HG03159 (cell line): ENCODE results near the gene IRAK1.

ENCODE experiments used
- ATAC-seq: cut with Tn5 transposase; IDR thresholded peaks from one replicate; pipeline ENCODE4 v1.9.1; 2021; ENCODE audit warnings: mild to moderate bottlenecking, moderate library complexity; ENCODE audit not compliant: unreplicated experiment

Gene IRAK1

DNA sequence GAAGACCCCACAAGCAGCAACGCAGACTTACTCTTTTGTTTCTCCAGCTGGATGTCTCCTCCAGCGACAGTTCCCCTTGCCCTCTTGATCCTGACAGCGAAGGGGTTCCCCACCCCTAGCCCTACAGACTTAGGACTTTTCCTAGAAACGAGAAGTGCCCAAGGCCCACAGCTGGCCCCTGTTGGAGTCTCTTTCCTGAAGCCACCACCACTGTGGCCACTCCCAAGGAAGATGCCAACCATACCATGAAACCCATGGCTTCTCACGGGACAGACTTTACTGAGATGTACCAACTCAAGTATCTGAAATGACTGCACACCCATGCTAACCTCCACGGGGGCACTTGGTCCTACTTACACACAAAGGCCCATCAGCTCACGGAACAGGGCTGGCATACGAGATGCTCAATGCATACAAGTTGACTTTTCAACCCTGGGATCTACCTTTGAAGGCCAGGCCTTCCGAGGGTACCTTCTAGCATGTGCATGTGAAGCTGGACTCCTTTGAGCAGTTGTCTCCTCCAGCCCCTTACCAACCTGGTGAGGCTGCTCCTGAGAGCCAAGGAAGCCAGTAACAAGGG lies 924 bp upstream of the IRAK1 start:
- no peak for ATAC-seq

DNA sequence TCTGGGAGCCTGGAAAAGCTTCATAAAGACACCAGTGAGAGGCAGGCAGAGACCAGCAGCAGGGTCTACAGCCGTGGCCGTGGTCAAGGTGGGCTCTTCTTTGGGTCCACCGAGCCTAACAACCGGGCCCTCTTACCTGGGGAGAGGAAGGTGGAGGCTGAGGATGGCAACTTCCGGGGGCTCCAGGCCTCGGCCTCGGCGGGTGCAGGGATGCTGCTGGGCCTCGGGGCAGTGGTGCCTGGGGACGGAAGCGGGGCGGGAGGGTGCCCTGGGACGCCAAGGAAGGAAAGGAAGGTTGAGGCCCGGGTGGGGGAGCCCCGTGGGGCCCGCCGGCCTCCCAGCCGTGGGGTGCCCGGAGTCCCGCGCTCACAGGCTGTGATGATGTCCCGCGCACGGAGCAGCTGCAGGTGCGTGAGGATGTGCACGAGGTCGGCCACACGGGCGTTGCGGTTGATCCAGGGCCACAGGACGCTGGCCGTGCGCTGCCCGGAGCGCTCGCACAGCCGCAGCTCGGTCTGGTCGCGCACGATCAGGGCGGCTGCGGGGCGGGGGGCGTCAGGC lies 561 bp downstream of the IRAK1 start:
- no peak for ATAC-seq

DNA sequence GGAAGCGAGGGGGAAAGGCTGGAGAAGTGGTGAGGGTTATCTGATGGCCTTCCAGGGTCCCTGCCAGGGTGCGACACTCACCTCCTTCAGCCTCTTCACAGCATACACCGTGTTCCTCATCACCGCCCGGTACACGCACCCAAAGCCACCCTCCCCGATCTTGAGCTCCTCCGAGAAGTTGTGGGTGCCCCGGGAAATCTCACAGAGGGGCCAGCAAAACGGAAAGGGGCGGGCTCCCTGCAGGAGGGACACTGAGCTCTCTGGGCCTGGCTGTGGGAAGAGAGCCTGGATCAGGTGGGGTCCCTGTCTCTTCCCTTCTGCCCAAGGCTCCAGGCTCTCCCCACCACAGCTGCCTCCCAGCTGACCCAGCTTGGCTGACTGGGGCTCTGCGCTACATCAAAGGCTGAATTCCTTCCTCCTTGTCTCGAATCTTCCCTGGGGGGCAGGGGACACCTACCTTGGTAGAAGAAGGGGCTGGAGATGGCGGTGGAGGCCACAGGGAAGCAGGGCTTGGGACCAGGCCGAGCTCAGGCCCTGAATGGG lies 1.1 kb downstream of the IRAK1 start:
- no peak for ATAC-seq

DNA sequence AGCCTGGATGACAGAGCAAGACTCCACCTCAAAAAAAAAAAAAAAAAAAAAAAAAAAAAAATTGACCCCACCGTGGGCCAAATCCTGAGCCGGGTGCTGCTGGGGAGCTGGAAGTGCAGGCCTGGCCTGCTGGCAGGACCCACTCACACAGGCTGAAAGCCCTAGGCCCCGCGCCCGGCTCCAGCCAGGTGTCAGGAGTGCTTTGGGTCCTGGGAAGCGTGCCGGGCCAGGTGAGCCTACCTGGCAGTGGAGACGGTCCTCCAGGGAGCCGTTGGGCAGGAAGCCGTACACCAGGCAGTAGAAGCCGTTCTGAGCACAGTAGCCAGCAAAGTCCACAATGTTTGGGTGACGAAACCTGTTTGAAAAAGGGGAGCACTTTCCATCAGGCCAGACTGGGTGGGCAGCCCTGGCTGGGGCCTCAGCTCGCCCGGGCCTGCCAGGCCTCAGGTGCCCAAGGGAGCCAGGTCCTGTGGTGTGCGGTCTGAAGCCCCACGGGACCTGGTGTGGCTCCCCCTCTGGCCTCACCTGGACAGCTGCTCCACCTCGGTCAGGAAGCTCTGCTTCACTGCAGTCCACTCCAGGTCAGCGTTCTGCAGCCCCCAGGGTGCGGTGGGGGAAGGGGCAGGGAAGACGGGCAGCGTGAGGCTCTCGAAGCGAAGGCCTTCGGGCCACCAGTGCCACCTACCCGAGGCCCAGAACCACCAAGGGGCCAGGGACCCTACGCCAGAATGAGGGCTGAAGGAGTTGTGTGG lies 1.8 kb downstream of the IRAK1 start:
- ATAC-seq, result no peak

DNA sequence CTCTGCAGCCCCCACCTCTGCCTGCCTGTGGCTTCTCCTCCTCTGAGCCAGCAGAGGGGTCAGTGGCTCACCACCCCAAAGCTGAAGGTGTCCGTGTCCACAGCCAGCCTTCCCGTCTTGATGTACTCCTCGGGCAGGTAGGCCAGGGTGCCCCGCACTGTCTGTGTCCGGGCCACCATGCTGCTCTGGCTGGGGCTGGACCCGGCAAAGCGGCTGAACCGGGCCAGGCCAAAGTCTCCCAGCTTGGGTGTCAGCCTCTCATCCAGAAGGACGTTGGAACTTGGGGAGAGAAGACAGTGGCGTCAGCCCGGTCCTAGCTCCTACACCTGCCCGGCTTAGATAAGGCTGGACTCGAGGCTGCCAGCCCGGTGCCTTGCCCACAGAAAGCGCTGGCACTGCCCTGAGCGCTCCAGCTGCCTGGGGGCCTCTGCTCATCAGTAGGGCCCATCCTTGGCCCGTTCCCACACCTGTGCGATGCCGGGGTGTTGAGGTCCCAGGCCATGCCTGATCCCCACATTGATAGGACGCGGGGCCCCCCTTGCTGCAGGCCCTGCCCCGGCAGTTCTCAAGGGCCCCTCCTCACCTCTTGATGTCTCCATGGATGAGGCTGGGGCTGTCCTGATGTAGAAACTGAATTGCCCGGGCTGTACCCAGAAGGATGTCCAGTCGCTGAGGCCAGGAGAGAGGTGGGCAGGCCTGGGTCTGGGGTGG lies 3.2 kb downstream of the IRAK1 start:
- ATAC-seq, result no peak

DNA sequence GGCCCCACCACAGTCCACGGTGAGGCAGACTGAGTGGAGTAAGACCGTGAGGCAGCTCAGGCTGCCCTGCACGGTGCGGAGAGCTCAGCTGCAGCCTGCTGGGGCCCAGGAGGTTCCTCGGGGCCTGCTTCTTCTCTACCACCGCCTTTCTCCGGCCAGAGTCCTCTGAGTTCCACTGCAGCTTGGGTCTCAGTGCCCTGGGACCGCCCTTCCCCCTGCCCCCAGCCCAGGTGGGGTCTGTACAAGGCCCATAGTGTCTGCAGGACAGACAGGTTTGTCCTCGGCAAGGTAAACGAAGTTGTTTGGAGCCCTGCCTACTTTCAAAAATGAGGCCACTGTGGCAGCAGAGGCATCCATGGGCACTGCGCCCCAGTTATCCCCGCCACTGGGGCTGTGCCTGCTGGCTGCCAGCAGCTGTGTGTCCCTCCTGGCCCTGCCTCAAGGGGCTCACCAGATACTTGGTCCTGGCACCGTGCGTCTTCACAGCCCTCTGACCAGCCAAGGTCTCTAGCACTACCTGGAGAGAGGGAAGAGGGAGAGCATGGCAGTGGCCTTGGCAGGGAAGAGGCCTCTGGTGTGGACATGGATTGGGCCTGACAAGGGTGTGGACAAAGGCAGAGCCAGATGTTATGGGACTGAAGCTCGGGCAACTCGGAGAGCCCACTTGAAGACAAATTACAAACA lies 4.0 kb downstream of the IRAK1 start:
- no peak for ATAC-seq

DNA sequence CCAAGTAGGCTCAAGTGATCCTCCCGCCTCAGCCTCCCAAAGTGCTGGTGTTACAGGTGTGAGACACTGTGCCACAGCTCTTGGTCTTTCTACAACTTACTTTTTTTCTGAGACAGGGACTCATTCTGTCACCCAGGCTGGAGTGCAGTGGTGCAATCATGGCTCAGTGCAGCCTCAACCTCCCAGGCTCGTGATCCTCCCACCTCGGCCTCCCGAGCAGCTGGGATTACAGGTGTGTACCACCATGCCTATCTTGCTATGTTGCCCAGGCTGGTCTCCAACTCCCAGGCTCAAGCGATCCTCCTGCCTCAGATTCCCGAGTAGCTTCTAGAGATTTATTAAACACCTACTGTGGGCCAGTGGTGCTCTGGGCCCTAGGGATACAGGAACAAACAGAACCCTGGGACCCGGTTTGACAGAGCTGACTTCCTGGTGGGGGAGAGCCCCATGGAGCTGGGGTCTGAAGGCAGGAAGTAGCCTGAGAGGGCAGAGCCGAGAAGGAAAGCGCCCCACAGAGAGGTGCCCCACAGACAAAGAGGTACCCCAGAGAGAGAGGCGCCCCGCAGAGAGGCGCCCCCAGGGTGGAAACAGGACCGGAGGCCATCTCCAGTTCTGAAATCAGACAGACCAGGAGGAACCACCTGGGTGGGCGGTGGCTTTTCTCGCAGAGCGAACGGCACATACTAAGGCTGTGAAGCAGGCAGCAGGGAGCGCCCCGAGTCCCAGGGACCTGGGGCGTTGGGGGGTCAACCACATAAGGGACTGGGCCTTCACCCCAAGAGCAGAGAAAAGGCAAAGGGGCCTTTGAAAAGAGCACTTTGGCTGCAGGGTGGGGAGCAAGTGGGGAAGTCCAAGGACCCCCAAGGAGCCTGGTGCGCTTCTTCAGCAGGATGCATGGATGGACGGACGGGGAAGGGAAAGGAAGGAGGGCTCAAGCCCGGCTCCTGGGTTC lies 5.0 kb downstream of the IRAK1 start:
- ATAC-seq, result no peak

DNA sequence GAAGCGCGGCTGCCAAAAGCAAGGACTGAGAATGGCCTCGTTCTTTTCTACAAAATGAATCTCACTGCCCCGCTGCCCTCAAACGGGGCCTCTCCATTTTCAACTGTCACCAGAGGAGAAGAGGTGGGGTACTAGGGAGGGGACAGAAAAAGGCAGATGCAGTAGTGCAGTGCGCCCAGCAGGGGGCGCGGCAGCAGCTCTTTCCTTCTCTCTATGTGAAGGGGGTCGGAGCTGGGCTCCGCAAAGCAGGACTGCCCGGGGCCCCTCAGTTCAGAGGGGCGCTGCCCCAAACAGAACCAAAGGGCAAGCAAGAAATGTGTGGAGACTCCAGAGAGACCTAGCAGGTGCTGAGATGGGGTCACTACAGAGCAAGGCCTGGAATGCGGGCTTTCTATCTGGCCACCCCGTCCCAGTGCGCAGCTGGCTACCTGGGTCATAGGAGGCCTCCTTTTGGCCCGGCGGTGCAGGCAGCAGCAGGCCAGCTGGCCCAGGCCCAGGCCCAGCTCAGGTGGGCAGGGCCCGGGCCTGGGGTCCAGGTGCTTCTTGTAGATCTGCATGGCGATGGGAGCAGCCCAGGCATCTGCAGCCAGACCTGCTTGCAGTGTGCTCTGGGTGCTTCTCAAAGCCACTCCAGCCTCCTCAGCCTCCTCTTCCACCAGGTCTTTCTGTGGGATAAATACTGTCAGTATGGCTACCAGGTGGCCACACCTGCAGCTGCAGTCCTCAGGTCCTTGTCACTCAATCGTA lies 5.9 kb downstream of the IRAK1 start:
- ATAC-seq, result peak; percentile 60

DNA sequence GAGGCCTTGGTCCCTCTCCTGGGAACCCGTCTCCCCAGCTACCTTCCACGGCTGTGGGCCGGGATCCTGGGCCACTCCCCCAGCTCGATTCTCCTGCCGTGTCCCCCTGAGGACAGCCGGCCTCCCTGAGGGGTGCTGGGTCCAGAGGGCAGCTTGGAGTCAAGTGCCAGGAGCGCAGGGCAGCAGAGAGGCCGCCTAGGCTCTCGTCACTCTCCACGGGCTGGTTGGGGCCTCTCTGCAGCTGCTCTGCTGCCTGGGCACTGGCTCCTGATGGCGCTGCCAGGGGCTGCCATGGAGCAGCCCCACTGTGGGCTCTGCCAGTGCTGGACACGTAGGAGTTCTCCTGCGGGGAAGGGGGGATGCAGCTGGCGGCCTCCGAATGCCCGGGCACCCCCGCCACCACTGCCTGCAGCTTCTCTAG lies 6.7 kb downstream of the IRAK1 start:
- no peak for ATAC-seq

DNA sequence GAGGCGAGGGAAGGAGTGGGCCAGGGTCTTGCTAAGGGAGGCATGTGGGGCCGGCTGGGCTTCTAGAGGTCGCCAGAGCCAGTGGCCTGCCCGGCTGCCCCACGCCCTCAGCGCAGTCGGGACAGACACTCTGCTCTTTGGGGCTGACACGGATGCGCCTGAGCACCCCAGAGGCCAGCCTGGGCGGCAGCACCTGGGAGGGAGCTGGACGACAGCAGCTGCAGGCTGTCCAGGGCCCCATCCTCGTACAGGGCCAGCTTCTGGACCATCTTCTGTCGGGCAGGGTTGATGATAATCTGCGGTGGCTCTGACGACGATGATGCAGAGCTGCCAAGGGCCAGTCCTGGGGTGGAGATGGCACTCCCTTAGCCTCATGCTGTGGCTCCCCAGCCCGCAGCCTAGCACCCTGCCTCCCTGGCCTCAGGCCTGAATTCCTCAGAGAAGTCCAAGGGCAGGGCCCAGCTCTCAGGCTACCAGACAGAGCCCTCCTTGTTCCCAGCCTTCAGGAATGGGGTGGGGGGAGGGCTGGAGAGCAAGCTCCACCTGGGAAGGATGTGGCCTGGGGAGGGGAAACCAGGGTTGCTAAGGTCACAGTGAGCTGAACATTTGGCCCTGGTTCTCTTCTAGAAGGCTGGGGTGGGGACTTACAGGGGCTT lies 7.2 kb downstream of the IRAK1 start:
- no peak for ATAC-seq

DNA sequence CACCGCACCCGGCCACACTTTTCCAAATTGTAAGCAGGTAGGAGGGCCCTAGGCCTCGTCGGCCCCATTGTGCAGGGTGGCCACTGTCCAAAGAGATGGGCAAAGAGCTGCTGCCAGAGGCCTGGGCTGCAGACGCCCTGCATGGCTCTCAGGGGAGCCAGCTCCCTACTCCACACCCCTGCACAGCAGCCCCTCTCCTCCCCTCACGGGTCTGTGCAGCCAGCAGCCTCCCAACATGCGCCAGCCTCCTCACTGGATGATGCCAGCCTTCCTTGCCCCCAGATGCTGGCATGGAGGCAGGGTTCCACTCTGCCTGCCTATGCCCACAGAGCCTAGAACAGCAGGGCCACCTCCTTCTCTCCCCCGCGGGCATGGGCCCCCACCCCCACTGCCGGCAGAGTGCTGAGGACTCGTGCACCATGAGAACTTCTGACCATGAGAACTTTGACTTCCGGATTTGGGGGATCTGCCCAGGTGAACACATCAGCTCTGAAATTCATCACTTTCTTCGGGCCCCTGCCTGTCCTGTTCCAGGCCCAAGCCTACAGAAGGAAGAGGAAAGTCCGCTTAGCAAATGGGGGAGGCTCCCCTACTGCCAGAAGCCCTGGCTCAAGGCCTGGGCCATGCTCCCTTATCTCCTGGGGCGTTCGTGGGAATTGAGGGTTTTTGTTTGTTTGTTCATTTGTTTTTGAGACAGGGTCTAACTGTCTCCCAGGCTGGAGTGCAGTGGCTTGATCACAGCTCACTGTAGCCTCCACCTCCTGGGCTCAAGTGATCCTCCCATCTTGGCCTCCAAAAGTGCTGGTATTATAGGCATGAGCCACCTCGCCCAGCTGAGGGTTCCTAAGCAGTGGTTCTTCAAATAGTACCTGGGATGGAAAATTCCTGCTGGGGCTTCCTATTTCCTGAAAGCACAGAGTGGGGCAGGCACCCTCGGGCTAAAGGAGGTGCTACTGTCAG lies 8.0 kb downstream of the IRAK1 start:
- ATAC-seq, result no peak

DNA sequence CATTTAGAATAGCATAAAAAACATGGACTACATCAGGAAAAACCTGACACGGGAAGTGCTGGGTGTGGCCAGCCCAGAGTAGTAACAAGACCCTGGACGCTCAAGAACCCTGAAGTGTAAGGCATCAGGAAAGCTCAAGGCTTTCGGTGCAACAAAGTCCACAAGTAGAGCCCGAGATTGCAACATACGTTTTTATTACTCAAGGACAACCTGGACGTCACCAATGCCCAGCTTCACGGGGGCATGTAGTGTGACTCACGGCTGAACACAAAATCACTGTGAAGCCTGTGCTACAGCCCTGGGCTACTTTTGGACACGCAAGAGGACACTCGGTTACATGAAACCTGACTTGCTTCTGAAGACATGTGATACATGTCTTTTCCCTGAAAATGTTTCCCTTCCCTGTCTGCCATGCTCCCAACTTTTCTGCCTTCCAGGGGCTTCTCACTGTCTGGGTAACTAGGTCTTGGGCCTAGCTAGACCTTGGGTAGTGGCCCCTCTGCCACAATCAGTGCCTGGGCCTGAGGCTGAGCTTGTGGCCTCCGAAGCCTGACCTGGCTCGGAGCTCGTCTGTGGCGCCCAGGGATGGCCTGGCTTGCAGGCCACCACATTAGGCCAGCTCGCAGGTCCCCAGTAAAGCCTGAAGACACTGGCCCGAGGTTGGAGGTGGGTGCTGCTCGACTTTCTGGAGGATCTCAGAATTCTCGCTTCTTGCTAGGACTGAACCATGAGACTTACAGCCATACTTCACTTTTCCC lies 9.2 kb downstream of the IRAK1 start:
- no peak for ATAC-seq

DNA sequence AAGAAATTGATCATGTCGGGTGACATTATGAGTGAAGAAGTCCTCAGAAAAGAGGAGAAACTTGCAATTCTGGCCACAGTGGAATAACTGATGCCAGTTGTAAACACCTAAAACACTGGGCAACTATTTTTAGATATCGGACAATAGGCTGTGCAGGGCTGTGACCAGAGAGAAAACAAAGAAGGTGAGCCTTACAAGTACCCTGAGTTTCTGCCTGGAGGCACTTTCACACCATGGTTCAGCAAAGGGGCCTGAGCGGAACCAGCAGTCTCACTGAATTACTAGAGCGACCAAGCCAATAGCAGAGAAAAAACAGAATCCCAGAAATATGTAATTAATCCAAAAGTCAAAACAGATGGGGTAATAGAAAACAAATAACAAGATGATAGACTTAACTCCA lies 11.2 kb downstream of the IRAK1 start:
- no peak for ATAC-seq

DNA sequence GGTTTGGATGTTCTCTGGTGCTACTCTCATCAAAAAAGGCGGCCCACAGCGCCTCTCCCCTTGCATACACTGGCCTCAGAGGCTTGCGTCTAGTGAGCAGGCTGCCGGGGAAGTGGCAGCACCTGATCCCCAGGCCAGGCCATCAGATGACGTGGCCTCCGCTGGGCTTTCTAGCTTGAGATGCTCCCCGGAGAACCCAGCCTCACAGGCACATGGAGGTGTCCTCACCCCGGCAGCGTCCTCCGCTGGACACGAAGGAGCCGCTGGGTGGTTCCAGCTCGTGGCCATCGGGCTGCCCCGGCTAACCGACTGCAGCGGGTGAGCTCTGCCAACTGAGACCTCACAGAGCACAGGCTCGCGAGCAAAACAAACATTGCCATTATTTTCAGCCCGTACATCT lies 12.8 kb downstream of the IRAK1 start:
- no peak for ATAC-seq

DNA sequence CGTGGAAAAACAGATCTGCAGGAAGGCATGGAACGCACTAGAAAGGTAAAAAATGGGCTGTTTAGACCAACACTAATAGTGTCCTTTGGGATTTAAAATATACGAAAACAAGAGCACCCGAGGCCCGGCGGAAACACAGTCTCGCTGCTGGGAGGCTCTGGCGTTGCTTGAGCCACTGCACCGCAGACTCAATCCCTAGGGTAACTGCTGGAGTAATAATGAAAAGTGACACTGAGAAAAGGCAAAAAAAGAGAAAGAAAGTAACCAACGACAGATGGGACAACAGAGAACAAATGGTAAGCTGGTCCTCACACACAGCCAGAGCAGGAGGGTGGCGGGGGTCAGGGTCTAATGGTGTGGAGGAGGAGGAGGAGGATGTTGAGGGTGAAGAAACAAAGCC lies 15.4 kb downstream of the IRAK1 start:
- no peak for ATAC-seq

DNA sequence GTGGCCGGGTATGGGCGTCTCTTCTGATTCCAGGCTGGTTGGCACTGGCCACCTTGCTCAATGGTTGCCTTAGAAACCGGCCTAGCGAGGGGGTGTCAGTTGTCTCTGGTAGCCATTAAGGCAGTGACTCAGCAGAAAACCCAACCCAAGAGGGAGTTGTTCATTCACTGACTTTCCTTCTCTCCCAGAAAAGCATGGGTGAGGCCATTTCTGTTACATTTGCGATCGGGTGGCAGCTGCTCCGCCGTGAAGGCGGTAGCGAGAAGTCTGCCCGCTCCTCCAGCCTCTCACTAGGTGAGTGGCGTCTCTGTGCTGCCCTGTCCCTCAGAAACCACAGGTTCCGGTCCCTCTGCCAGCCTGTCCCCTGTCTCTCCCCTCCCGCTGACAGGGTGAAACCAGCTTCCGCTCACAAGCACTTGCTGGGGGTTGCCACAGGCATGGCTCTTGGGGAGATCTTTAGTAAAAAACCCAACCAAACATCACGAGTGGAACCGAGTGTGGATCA lies 17.4 kb downstream of the IRAK1 start:
- ATAC-seq, result no peak

DNA sequence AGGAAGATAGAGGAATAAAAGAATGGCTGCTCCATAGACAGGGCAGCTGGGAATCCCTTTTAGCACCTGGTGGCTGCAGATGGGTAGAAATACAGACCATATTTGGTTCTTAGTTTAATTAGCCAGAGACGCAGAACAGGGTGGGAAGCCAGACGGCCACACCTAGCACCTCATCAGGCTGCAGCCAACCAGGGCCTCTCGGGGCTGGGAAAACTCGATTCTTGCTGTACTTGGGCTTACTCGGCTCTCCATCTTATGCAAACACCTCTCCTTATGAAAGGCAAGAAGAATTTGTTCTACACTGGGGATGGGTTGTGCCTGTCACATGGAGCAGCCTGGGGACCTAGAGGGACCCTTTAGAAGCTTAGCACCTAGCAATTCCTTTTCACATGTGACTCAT lies 19.7 kb downstream of the IRAK1 start:
- ATAC-seq, result no peak
